Adipocyte (in vitro differentiated cells): ENCODE measurements around the gene LDLRAD2.

Source experiments
- DNase-seq: peaks from one replicate; pipeline ENCODE4 v3.0.0-alpha.2; 2015; ENCODE audit warnings: low read depth
- H3K27me3 ChIP-seq: replicated peaks from 2 replicates; pipeline ENCODE4 v1.7.0; 2013; ENCODE audit warnings: mild to moderate bottlenecking, low read length, moderate library complexity; ENCODE audit not compliant: control insufficient read depth, insufficient read depth
- H3K36me3 ChIP-seq: 2 replicates; pipeline ENCODE4 v1.7.0; 2013; ENCODE audit warnings: low read length, mild to moderate bottlenecking, moderate library complexity; ENCODE audit not compliant: control insufficient read depth, insufficient read depth, severe bottlenecking
- H3K4me1 ChIP-seq: 2 replicates; pipeline ENCODE4 v1.7.0; 2013; ENCODE audit warnings: mild to moderate bottlenecking, low read length, moderate library complexity; ENCODE audit not compliant: control insufficient read depth, insufficient read depth
- H3K4me3 ChIP-seq: 2 replicates; pipeline ENCODE4 v1.7.0; 2013; ENCODE audit warnings: mild to moderate bottlenecking, low read length, moderate library complexity
- H3K9ac ChIP-seq: 2 replicates; pipeline ENCODE4 v1.7.0; 2013; ENCODE audit warnings: mild to moderate bottlenecking, low read length, moderate library complexity
- H3K9me3 ChIP-seq: 2 replicates; pipeline ENCODE4 v1.7.0; 2013; ENCODE audit warnings: mild to moderate bottlenecking, low read length, moderate library complexity; ENCODE audit not compliant: control insufficient read depth

LDLRAD2 gene

GRCh38 chr1:21786640-21787039, 25.4 kb upstream of the LDLRAD2 start:
- Histone ChIP-seq H3K36me3 (no peaks in the 10 kb centered on the region), H3K4me1 (no peaks in the 10 kb centered on the region), H3K9me3 (no peaks in the 10 kb centered on the region), H3K9ac (no peak overlapping the region), H3K4me3 (no peak overlapping the region), H3K27me3 (no peaks in the 10 kb centered on the region)
- no peak for DNase-seq

- no peak overlapping the region for H3K9ac ChIP-seq
- peaks cover 5% of the 10 kb centered on the region for H3K9me3 ChIP-seq
- no peak for DNase-seq
- H3K4me1 ChIP-seq, result no peaks in the 10 kb centered on the region
- no peak overlapping the region for H3K4me3 ChIP-seq
- no peaks in the 10 kb centered on the region for H3K36me3 ChIP-seq
- no peaks in the 10 kb centered on the region for H3K27me3 ChIP-seq
Observed at GRCh38 chr1:21793104-21793503, 19.0 kb upstream of the LDLRAD2 start.

GRCh38 chr1:21794656-21795055, 17.4 kb upstream of the LDLRAD2 start:
- Histone ChIP-seq H3K4me1 (no peaks in the 10 kb centered on the region), H3K9me3 (peaks cover 5% of the 10 kb centered on the region), H3K9ac (no peak overlapping the region), H3K36me3 (no peaks in the 10 kb centered on the region), H3K4me3 (no peak overlapping the region), H3K27me3 (no peaks in the 10 kb centered on the region)
- DNase-seq, result no peak

- Histone ChIP-seq H3K9me3 (peaks cover 5% of the 10 kb centered on the region), H3K36me3 (no peaks in the 10 kb centered on the region), H3K4me1 (no peaks in the 10 kb centered on the region), H3K9ac (no peak overlapping the region), H3K4me3 (no peak overlapping the region), H3K27me3 (no peaks in the 10 kb centered on the region)
- no peak for DNase-seq
Observed at GRCh38 chr1:21795075-21795474, 17.0 kb upstream of the LDLRAD2 start.

GRCh38 chr1:21799730-21800129, 12.3 kb upstream of the LDLRAD2 start:
- Histone ChIP-seq H3K9me3 (peaks cover 5% of the 10 kb centered on the region), H3K9ac (no peak overlapping the region), H3K4me1 (no peaks in the 10 kb centered on the region), H3K36me3 (no peaks in the 10 kb centered on the region), H3K4me3 (no peak overlapping the region), H3K27me3 (no peaks in the 10 kb centered on the region)
- DNase-seq, result no peak

GRCh38 chr1:21801100-21801499, 11.0 kb upstream of the LDLRAD2 start:
- H3K36me3 ChIP-seq, result no peaks in the 10 kb centered on the region
- no peak for DNase-seq
- no peak overlapping the region for H3K4me3 ChIP-seq
- no peaks in the 10 kb centered on the region for H3K4me1 ChIP-seq
- no peaks in the 10 kb centered on the region for H3K27me3 ChIP-seq
- H3K9ac ChIP-seq, result no peak overlapping the region
- H3K9me3 ChIP-seq, result no peaks in the 10 kb centered on the region

GRCh38 chr1:21804536-21804935, 7.5 kb upstream of the LDLRAD2 start:
- H3K4me3 ChIP-seq, result no peak overlapping the region
- H3K9ac ChIP-seq, result no peak overlapping the region
- no peak for DNase-seq
- no peaks in the 10 kb centered on the region for H3K36me3 ChIP-seq
- no peaks in the 10 kb centered on the region for H3K4me1 ChIP-seq
- H3K27me3 ChIP-seq, result no peaks in the 10 kb centered on the region
- H3K9me3 ChIP-seq, result no peaks in the 10 kb centered on the region

DNA sequence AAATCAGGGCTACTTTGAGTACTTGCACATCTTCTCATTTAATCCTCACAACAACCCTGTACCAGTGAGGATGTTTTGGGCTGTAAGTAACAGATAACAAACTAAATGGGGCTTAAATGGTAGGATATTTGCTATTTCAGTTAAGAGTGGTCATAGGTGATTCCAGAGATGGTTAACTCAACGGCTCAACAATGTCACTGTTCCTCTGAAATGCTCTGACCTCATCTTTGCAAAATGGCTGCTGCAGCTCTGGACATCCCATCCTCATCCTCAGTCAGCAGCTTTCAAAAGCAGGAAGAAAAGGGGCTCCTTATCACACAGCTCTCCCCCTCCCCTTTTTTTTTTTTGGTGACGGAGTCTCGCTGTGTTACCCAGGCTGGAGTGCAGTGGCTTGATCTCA, 1.5 kb downstream of the LDLRAD2 start:
- peaks cover 30% of the 10 kb centered on the region for H3K4me1 ChIP-seq
- H3K27me3 ChIP-seq, result no peaks in the 10 kb centered on the region
- H3K4me3 ChIP-seq, result no peak overlapping the region
- H3K9me3 ChIP-seq, result no peaks in the 10 kb centered on the region
- no peak overlapping the region for H3K9ac ChIP-seq
- no peak for DNase-seq
- peaks cover 4% of the 10 kb centered on the region for H3K36me3 ChIP-seq

GRCh38 chr1:21814241-21814918, 2.3 kb downstream of the LDLRAD2 start:
- Histone ChIP-seq H3K4me3 (no peak overlapping the region), H3K27me3 (no peaks in the 10 kb centered on the region), H3K36me3 (peaks cover 4% of the 10 kb centered on the region), H3K4me1 (peaks cover 30% of the 10 kb centered on the region), H3K9ac (no peak overlapping the region), H3K9me3 (no peaks in the 10 kb centered on the region)
- no peak for DNase-seq

- no peak for DNase-seq
- peaks cover 10% of the 10 kb centered on the region for H3K36me3 ChIP-seq
- H3K9me3 ChIP-seq, result no peaks in the 10 kb centered on the region
- H3K27me3 ChIP-seq, result no peaks in the 10 kb centered on the region
- H3K9ac ChIP-seq, result no peak overlapping the region
- H3K4me1 ChIP-seq, result peaks cover 30% of the 10 kb centered on the region
- H3K4me3 ChIP-seq, result no peak overlapping the region
Observed at GRCh38 chr1:21814981-21815582, 3.0 kb downstream of the LDLRAD2 start.

DNA sequence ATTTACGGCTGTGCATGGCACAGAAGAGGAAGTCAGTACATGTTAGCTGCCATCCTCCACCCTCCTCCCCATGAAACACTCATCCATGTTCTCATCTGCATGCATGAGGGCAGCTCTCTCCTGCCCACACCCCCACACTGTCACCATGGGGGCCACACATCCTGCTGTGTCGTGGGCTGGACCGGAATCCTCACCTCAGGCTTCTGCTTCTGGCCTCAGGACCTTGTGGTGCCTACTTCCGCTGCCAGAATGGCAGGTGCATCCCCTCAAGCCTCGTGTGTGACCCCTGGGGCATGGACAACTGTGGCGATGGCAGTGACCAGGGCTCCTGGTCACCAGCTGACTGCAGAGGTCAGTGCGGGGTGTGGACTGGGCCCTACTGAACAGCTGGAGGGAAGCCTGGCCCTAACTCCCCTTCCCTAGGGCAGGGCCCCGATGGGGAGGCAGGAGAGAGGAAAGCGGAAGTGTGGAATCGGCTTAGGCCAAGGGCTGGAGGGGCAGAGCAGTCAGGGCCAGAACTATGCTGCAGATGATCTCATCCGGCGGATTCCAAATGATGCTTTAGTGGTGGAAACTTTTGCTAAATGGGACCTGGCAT, 3.8 kb downstream of the LDLRAD2 start:
- no peak for DNase-seq
- H3K9me3 ChIP-seq, result no peaks in the 10 kb centered on the region
- no peaks in the 10 kb centered on the region for H3K27me3 ChIP-seq
- H3K4me1 ChIP-seq, result peaks cover 30% of the 10 kb centered on the region
- no peak overlapping the region for H3K9ac ChIP-seq
- H3K4me3 ChIP-seq, result no peak overlapping the region
- peaks cover 15% of the 10 kb centered on the region for H3K36me3 ChIP-seq
